ENCODE data around the gene CLCN5.

DNA sequence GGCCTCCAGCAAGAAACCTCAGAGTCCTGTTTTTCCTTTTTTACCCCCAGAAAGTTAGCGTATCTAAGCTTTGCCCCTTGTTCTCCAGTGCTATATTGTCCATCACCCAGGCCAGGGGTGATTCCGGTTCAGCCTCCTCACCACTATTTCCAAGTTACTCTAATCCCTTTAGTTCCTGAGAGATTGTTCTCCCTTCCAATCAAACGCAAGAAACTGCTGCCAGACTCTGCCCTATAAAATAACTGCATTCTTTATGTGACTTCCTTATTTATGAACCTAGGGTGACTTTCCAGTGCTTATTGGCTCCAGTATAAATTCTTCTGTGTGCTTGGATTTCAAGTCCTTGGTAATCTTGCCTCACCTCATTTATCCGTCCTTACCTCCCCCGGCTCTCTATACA, 65.7 kb downstream of the CLCN5 start:
- TF ChIP-seq, protein P1, sequence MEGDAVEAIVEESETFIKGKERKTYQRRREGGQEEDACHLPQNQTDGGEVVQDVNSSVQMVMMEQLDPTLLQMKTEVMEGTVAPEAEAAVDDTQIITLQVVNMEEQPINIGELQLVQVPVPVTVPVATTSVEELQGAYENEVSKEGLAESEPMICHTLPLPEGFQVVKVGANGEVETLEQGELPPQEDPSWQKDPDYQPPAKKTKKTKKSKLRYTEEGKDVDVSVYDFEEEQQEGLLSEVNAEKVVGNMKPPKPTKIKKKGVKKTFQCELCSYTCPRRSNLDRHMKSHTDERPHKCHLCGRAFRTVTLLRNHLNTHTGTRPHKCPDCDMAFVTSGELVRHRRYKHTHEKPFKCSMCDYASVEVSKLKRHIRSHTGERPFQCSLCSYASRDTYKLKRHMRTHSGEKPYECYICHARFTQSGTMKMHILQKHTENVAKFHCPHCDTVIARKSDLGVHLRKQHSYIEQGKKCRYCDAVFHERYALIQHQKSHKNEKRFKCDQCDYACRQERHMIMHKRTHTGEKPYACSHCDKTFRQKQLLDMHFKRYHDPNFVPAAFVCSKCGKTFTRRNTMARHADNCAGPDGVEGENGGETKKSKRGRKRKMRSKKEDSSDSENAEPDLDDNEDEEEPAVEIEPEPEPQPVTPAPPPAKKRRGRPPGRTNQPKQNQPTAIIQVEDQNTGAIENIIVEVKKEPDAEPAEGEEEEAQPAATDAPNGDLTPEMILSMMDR (IDR thresholded peaks at IDR 0.05 in 2 of 3, conservative IDR thresholded peaks at IDR 0.05 in 1 of 3; ENCODE audit: control insufficient read depth in 2 of 3, extremely low read depth in 1 of 3, insufficient read depth in 1 of 3, low read depth in 3 of 3, low read length in 3 of 3) = no peak
- TF ChIP-seq RAD21 (IDR thresholded peaks at IDR 0.05; ENCODE audit: insufficient read depth, low read depth, low read length) (no peak), POLR2A (IDR thresholded peaks at IDR 0.05; ENCODE audit: low read depth, low read length) (no peak), HDGF (IDR thresholded peaks at IDR 0.05) (no peak), YY1 (IDR thresholded peaks at IDR 0.05; ENCODE audit: low read depth, low read length) (no peak), BCLAF1 (IDR thresholded peaks at IDR 0.05) (no peak), NFIC (IDR thresholded peaks at IDR 0.05; ENCODE audit: low read depth, low read length) (no peak), PRDM15 (CRISPR knock-in tag; IDR thresholded peaks at IDR 0.05) (no peak)
